ENCODE data around the gene OPRPN. TPM values are rescaled to one million over a fixed set of nuclear protein-coding genes. Genes with fewer than 3 reads are reported as not detected.

Gene OPRPN, protein sequence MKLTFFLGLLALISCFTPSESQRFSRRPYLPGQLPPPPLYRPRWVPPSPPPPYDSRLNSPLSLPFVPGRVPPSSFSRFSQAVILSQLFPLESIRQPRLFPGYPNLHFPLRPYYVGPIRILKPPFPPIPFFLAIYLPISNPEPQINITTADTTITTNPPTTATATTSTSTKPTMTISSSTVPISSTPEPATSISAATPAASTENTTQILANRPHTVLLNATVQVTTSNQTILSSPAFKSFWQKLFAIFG
- total RNA-seq = not detected in 2 replicates

DNA sequence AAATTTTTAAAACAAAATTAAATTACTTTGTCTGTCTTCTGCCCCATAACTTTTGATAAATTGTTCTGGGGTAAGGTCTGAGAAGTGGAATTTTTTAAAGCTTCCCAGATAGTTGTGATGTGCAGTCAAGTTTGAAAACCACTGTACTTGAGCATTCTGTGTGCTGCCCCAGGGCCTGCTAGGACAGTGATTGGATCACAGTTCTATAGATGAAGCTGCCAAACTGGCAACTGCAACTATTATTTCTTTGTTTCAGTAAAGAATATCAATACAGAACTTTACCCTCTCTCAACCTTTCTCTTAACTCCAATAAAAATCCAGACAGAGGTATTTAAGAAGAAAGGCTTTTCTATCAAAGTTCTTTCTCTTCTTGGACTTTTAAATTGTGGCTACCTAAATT, at the start of gene OPRPN:
Gene OPRPN, plus strand, starts transcription at position 361 of the 400 bp plus-strand sequence. CDS start 1,346 bp downstream, outside the sequence.
- Histone ChIP-seq H3K36me3 (ENCODE audit: control insufficient read depth, insufficient read depth, low read length) (no peaks in the 10 kb centered on the region), H3K27me3 (ENCODE audit: control insufficient read depth, insufficient read depth, low read length) (no peaks in the 10 kb centered on the region), H3K4me3 (ENCODE audit: low read depth, low read length) (no peak within 1 kb of the TSS)
- TF ChIP-seq, protein P1, sequence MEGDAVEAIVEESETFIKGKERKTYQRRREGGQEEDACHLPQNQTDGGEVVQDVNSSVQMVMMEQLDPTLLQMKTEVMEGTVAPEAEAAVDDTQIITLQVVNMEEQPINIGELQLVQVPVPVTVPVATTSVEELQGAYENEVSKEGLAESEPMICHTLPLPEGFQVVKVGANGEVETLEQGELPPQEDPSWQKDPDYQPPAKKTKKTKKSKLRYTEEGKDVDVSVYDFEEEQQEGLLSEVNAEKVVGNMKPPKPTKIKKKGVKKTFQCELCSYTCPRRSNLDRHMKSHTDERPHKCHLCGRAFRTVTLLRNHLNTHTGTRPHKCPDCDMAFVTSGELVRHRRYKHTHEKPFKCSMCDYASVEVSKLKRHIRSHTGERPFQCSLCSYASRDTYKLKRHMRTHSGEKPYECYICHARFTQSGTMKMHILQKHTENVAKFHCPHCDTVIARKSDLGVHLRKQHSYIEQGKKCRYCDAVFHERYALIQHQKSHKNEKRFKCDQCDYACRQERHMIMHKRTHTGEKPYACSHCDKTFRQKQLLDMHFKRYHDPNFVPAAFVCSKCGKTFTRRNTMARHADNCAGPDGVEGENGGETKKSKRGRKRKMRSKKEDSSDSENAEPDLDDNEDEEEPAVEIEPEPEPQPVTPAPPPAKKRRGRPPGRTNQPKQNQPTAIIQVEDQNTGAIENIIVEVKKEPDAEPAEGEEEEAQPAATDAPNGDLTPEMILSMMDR (IDR thresholded peaks at IDR 0.05; ENCODE audit: insufficient read depth, low read length, severe bottlenecking) = no peak
- DNase-seq (ENCODE audit: low read depth) = no peak
- FAIRE-seq = no peak

DNA sequence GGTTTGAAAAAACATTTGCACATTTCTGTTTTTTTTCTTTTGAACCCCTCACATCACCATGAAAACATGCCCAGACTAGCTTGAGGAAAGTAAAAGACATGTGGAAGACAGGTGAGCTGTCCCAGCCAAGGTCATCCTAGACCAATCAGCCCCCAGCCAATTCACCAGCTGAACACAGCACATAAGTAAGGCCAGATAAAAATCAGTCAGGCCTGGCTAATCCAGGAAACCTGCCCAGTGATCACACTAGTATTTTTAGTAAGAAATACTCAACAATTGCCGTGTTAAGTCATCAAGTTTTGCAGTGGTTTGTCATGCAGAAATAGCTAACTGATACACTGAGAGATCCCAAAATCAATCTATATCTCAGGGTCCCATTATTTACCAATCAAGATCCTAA, 41.6 kb upstream of the OPRPN start:
- Histone ChIP-seq H3K27me3 (ENCODE audit: control insufficient read depth, insufficient read depth, low read length) (no peaks in the 10 kb centered on the region), H3K4me3 (ENCODE audit: low read depth, low read length) (no peak overlapping the region), H3K36me3 (ENCODE audit: control insufficient read depth, insufficient read depth, low read length) (no peaks in the 10 kb centered on the region)
- peak; percentile 18 for DNase-seq (ENCODE audit: low read depth)
- TF ChIP-seq, protein P1 (IDR thresholded peaks at IDR 0.05; ENCODE audit: insufficient read depth, low read length, severe bottlenecking) = no peak
- no peak for FAIRE-seq

DNA sequence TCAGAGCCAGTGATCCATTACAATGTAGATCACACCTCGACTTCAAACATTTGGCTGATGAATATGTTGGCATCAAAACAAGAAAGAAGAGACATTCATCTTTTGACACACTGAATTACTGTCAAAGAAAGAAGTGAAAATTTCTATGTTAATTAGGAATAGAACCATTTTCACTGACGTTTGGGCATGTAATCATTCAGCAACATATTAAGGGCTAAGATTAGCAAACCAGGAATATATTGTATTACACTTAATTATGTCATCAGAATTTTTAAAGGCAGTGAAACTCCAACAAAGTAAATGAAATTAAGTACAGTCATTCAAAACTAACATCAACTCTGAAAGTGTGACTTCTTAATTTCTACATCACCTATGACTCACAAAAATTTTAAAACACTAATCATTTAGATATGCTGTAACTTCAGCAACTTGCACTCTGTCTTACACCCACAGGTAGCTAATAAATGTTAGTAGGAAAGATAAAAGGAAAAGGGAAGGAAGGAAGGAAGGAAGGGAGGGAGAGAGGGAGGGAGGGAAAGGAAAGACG, 38.6 kb upstream of the OPRPN start:
- TF ChIP-seq, protein P1 (IDR thresholded peaks at IDR 0.05; ENCODE audit: insufficient read depth, low read length, severe bottlenecking) = no peak
- H3K36me3 ChIP-seq (ENCODE audit: control insufficient read depth, insufficient read depth, low read length) = no peaks in the 10 kb centered on the region
- no peak for FAIRE-seq
- peak; percentile 77 for DNase-seq (ENCODE audit: low read depth)
- no peak overlapping the region for H3K4me3 ChIP-seq (ENCODE audit: low read depth, low read length)
- no peaks in the 10 kb centered on the region for H3K27me3 ChIP-seq (ENCODE audit: control insufficient read depth, insufficient read depth, low read length)

DNA sequence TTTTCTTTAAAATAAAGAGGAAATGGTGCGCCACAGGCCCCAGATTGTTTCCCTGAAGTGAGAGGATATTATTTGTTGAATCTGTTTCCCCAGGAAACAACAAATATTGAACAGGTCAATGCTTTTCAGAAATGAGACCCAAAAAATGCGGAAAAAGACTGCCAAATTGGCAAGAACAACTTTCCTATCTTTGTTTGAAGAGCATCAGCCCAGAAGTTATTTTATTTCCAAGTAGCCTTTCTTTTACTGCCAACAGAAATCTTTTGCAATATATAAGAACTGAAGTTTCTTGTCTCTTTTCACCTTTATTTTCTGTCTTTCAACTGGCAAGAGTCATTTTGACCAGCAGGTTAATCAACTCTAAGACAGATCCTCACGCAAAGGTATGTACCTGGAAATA, 37.3 kb upstream of the OPRPN start, which contains the start of gene SMR3A:
Gene SMR3A, plus strand, starts transcription at position 301 of the 400 bp plus-strand sequence. CDS start 1,356 bp downstream, outside the sequence.
- H3K4me3 ChIP-seq (ENCODE audit: low read depth, low read length) = no peak within 1 kb of the TSS
- TF ChIP-seq, protein P1 (IDR thresholded peaks at IDR 0.05; ENCODE audit: insufficient read depth, low read length, severe bottlenecking) = no peak
- FAIRE-seq (no peak), DNase-seq (ENCODE audit: low read depth) (no peak)
- H3K27me3 ChIP-seq (ENCODE audit: control insufficient read depth, insufficient read depth, low read length) = no peaks in the 10 kb centered on the region
- H3K36me3 ChIP-seq (ENCODE audit: control insufficient read depth, insufficient read depth, low read length) = no peaks in the 10 kb centered on the region

DNA sequence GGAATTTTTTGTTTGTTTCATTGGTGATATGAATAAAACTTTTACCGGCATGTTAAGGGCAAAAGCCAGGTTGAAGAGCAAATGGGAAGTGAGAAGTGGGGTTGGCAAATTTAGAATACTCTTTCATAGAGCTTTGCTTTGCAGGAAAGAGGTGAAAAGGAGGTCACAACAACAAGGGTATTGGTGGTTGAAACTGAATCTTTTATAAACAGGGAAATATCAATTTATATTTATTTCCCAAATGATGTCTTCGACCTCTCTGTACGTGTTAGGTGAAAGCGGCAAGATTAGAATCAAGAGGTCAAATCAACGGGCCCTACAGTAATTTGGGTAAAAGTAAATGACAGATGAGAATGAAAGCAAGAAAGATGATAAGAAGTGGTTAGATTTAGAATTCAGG, 33.7 kb upstream of the OPRPN start:
- Histone ChIP-seq H3K36me3 (ENCODE audit: control insufficient read depth, insufficient read depth, low read length) (no peaks in the 10 kb centered on the region), H3K27me3 (ENCODE audit: control insufficient read depth, insufficient read depth, low read length) (no peaks in the 10 kb centered on the region), H3K4me3 (ENCODE audit: low read depth, low read length) (no peak overlapping the region)
- TF ChIP-seq, protein P1 (IDR thresholded peaks at IDR 0.05; ENCODE audit: insufficient read depth, low read length, severe bottlenecking) = no peak
- no peak for FAIRE-seq
- DNase-seq (ENCODE audit: low read depth) = no peak
